Stimulated activated CD8-positive, alpha-beta memory T cell treated with anti-CD3 and anti-CD28 coated beads, Interleukin-4, amount 100 ng/mL, for 4 hours (primary cell): ENCODE results near the gene PEX14.

ENCODE experiments used
- DNase-seq, 2 donors: peaks; one replicate each; pipeline ENCODE4 v3.0.0-alpha.2; 2020; ENCODE audit warnings: low read depth in 2 of 2, low spot score in 1 of 2

The PEX14 gene

DNA sequence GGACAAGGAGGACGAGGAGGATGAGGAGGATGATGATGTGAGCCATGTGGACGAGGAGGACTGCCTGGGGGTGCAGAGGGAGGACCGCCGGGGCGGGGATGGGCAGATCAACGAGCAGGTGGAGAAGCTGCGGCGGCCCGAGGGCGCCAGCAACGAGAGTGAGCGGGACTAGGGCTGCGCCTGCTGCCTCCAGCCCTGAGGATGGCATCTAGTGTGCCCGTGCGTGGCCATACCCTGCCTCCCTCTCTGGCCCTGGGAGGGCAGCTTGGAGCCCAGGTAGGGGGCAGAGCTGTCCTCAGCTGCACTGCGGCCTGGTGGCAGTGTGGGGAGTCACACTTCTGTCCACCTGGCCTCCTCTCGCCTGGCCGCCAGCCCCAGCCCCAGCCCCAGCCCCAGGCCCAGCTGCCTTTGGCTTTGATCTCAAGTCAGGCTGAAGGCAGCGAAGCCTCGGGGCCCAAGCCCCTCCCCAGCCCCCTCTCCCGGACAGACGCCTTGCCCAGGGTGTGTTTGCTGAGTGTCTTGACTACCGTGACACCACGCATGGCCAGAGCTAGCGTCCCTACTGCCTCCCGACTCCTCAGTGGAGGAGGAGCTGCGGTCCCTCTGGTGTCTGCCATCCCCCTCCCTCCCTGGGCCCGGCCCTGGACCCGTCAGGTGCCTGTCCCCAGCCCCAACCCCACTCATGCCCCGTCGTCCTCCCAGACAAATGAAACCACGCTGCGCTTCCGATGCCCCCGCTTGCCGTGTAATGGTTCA lies 155.2 kb downstream of the PEX14 start:
- no peak for DNase-seq

DNA sequence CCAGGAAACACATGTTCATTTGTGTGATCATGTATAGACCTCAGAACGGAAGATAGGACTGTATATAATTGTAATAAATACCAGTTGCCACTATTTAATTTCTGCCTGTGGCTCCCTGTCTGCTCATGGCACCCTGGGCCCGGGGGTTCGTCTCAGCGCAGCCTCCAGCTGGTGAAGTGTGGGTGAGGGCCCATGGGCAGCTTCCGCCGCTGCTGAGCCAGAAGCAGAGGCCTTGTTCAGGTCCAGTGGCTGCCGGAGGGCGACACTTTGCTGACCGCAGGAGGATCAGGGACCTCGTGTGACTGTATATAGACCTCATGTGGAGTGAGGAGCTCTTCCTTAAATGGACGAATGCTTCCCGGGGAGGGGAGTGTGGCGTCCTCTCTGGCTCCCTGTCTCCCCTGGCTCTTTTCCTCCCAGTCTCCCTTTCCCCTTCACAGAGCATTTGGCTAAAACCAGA lies 155.9 kb downstream of the PEX14 start:
- no peak for DNase-seq

DNA sequence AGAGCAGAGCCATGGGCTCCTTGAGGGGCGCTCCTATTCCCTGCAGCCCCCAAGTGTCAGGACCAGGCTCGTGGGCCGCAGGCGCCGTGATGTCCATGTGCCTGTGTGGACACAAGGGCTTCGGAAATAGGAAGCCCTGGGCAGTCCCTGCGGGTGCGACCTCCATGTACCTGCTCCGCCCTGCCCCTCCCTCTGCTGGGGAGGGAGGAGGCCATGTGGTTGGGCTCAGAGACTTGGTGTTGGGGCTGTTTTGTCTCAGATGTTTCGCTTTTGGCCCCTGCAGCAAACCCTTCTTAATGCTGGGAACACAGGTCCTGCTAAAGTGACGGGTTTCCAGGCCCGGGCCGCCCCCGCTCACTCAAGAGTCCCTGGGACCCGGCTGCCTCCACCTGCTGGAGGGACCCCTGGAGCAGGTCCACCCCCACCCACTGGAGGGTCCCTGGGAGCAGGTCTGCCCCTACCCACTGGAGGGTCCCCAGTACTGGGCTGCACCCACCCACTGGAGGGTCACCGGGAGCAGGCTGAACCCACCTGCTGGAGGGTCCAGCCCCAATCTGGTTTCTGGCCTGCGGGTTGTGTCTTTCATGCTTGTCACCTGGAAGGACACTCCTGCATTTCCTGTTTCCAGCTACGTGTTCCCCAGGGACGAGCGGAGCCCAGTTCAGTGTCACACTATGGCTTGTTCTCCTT lies 156.5 kb downstream of the PEX14 start:
- no peak for DNase-seq

DNA sequence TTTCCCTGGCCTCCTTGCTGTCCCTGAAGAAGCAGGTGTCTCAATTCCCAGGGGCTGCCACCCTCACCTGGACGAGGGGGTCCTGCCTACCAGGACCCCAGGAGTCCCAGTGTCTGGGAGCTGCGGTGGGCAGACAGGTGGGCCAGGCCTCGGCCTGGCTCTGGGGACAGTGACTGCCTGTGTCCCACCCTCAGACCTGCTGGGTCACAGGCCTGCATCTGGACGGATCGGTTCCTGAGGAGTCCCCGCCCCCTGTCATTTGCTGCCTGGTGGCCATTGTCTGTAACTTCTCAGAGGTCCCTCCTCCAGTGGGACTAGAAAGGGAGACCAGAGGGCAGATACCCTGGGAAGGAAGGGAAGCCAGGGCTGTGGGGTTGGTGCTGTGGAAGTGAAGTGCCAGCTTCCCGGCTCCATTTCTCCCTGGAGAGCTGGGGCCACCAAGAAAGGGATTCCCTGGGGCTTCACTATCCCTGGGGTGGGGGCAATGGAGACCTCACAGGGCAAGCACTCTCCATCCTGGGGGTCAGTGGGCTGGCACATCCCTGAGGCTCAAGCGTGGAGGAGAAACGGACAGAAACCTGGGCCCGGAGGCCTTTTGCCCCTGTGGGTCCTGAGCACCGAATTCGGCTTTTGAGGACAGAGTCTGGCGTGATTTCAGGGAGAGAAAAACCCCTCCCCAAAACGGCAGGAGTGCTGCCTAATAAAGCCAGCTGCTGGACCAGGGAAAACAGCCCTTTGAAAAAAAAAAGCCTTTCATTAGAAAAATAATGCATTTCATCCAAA lies 157.3 kb downstream of the PEX14 start:
- DNase-seq, result no peak

DNA sequence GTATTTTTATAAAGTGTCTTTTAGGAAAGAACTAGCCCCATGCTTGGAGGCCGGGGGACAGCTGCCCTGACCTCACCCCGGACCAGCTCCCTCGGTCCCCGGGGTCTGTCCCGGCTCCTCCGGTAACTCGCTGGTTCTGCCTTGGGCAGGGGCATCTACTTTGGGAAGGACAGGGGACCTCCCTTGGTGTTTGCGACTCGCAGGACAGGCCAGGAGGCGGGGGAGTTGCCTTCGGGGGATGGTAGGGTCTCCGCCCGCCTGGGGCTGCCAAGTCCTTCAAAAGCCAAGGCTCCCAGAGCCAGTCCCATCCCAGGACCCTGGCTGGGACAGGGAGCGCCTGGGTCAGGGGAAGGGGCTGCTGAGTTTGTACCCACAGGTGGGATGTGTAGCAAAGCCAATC lies 157.9 kb downstream of the PEX14 start:
- no peak for DNase-seq

DNA sequence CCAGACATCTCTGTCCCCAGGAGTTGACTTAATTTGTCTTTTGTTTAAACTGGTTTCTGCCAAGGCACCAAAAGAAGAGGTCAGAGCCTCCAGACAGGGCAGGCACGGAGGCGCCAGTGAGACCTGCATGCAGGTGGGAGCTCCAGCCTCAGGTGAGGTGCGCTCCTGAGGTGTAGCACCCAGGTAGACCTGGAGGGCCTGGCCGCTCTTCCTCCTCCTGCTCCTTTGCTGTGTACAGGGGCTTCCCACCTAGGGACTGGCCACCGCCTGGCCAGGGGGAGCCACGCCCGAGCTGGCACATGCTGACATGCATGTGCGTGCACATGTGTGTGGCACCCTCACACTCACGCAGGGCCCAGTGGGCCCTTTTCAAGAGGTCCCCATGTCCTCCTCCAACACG lies 158.7 kb downstream of the PEX14 start:
- no peak for DNase-seq

DNA sequence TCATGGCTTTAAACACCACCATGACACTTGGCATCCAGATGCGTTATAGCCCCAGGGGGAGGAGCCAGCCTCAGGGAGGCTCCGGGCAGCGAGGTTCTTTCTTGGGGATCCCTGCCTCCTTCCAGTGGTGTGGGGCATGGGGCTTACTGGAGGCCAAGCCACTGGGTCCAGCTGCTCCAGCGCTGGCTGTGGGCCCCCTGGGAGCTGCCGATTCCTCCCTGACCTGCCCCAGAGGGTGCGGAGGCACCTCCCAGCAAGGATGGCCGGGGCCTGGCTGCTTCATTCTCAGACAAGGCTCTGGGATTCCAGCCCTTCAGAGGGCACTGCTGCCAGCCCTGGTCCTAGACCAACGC lies 159.3 kb downstream of the PEX14 start:
- DNase-seq, result no peak

DNA sequence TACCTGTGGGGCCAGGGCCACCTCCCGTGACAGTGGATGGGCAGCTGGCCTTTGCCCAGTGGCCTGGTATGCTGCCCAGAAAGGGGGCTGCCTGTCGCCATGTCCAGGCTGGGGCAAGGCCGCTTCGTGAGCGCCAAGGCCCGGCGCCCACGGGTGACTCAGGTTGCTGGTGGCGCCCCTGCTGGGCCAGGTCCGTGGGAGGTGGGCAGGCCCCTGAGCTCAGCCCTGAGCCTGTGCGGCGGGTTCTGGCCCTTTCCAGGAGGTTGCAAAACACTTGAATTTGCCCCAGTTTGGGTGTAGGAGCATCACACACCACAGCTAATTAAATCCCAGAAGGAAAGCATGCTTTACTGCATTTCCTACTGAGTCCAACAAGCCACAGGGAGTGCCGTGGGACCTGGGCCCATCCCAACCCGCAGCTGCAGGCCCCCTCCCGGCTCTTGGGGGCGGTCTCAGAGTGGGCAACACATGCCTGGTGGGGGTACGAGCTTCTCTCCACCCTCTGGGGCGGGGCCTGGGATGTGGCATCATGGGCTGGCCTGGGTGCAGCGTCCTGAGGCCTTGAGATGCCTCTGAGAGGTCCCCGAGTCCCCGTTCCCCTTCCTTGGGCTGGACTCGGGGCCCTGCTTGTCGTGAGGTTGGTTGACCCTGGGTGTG lies 159.8 kb downstream of the PEX14 start:
- DNase-seq, result no peak

DNA sequence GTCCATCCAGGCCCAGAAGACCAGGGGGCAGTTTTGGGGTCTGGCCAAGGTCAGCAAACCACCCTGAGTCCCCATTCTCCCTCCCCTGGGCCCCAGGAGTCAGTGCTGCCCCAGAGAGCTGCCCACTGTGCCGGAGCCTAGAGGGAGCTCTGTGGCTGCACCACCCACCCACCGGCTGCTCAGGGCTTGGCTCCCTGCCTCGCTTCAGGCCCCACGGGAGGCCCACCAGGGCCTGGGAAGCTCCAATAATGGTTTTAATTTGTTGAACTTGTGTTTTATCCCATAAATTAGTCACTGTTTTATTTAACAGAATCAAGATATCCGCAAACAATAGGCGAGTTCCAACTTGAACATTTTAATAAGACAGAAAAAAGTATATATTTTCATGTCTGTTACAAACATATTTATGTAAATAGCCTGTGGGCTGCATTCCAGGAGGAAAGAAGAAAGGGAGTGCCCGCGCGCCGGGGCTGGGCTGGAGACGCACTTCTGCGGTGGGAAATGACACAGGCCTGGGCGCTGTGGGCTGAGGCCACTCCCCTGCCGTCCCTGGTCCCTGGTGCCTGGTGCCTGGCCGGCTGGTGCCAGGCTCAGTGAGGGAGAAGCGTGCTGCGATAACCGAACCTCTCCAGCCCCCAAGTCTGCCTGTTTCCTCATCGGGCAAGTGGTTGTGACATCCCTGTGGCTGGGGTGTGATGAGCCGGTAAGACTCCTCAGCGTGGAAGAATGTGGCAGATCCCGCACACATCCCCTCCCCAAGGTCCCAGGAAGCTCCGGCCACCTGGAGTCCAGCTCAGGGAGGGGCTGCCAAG lies 160.5 kb downstream of the PEX14 start:
- DNase-seq, result no peak

DNA sequence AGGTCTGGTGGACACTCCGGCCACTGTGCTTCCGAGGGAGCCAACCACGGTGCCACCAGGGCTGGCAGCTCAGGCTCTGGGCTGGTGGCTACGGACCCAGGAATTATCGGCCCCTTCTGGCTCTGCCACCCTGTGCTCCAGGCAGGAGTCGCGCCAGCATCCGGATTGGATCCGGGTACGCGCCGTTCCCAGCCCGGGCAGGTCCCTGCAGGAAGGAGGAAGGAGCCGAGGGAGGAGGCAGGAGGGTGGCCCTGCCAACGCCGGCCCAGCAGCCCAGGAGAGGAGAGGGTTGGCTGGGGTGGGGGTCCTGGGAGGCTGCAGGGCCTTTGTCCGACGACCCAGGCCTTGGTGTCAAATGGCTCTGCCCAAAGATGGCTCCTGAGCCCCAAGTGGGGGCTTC lies 161.2 kb downstream of the PEX14 start:
- no peak for DNase-seq

DNA sequence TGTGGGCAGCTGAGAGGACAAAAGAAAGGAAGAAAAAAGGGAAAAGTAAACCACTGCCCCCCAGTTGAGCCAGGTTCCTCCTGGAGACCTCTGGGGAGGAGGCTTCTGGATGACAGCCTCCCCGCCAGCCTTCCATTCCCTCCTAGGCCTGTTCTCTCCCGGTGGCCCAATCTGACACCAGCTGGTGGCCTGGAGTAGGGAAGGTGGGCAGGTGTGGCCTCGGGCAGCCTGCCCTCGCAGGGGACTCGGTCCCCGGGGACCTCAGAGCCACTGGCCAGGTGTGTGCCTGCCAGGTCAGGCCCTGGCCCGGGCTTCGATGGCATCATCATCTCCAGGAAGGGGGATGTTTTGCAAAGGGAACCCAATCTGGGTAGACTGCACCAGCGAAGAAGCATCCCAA lies 162.7 kb downstream of the PEX14 start:
- no peak for DNase-seq

DNA sequence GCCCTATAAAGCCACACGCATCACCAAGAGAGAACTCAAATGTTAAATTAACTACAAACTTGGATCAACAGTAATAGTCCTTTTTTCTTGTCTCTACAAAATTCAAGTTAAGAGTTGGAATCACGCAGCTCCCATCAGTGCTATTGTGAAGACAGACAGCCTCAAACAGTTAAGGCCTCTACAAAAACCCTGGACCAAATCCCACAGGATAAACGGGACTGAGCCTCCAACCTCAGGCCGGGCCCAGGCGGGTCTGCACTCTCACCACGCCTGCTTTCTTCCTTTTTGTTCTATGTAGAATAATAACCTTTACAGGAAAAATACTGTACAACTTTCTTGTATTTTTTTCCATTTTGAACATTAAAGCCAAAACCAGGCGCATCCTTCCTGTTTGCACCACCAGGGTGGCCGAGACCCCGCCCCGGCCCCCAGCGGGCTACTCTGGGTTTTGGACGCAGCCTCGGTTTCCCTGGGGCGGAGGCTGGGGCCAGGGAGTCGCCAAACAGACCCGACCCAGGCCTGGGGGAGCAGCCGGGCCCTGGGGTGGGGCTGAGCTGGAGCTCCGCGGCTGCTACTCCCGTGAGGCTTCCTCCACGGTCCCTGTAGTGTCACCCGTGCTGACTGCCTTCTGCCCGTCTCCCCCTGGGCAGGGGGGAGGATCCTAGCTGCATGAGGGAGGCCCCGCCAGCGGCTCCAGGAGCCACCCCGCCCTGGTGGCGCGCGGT lies 163.2 kb downstream of the PEX14 start:
- no peak for DNase-seq

DNA sequence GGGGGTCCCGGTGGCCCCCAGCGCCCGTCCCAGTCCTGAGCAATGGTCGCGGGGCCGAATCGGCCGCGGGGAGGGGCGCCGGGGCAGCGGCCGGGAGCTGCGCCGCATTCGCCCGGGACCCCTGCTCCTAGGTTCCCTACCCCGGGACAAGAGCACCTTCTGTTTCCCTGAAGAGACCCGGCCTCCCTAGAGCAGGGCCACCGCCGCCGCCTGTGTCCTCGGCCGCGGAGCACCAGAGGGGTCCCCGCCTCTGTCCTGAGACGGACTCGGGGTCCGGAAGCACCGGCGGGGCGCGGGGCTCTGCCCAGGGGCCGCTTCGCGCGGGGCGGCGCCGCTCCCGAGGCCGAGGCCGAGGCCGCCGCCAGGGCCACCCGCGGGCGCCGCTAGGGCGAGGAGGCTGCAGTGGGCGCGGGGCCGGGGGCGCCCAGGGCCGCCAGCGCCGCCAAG lies 163.8 kb downstream of the PEX14 start:
- no peak for DNase-seq

DNA sequence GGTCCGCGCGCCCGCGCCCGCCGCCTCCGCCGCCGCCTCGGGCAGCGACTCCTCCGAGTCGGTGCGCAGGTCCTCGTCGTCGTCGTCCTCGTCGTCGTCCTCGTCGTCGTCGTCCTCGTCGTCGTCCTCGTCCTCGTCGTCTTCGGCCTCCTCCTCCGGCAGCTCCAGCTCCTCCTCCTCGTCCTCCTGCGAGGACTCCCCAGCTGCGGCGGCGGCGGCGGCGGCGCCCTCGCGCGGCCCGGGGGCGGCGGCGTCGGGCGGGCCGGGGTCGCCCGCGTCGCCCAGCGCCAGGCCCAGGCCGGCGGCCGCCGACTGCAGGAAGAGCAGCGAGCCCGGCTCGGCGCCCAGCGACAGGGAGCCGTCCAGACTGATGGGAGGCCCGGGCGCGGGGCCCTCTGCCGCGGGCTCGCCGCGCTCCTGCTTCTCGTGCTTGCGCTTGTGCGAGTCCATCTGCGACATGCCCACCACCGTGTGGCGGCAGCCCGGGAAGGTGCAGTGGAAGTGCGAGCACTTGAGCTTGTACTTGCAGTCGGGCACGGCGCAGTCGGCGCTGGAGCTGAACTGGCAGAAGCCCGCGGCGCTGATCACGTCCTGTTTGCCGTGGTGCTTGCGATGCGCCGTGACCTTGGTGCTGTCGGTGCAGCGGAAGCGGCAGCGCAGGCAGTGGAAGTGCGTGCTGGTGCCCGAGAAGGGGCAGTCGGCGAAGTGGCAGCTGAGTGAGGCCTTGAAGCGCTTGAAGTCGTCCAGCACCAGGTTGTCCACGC lies 164.4 kb downstream of the PEX14 start:
- no peak for DNase-seq

DNA sequence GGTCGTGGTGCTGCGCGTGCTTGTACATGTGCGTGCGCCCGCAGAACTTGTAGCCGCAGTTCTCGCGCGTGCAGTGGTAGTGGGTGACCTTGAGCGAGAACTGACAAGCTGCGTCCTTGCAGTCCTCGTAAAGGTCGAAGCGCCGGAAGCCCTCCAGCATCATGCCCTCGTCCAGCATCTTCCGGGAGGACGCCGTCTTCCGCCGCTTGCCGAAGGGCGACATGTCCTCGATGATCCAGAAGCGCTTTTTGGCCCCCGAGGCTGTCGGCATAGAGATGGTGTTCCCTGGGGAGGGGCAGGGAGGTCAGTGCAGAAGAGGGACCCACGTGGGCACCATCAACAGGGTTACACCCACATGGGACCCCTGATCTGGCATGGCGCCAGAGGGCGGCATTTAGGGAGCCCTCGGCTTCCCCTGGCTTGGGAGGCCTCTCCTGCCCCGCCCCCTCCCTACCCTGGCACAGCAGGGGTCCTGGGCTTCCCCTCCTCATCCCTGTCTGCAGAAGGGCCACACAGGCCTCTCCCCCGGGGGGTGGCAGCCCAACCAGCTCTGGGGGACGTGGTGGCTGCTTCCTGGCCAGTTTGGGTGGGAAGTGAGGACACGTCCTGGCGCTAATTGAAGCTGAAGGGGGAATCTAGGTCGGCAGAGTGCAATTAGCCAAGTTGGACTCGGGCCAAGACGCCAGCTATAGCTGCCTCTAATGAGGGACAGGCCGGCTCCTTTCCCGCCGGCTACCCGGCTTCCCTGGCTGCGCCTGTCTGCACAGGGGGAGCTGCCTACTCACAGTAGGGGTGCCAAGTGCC lies 165.2 kb downstream of the PEX14 start:
- DNase-seq, result no peak

DNA sequence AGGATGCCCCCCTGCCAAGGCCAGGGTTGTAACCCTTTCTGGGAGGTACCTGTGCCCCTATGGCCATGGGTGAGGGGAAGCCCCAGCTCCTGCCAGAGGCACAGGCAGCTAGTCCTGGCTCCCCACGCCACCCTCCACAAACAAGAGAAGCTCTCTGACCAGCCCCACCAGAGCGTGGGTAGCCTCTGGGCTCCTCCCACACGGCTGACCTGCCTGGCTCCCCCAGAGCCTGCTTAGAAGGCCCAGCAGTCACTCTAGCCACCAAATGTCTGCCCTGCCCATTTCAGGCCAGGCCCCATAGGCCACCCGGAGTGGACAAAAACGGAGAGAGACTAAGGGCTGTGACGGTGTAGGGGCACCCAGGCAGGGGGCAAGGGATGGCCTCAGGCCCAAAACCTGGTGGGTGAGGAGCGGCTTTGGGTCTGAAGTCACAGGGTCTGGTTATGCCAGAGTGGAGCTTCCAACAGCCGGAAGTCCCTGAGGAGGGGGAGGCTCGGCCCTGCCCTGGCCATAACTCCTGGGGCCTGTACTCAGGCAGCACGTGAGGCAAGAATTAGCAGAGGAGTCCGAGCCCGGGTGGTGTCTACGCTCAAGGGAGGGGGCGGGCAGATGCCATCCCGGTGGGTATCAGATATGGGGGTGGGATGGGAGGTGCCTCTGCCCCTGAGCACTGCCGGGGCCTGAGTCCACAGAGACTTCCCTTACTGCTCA lies 166.2 kb downstream of the PEX14 start:
- DNase-seq, result no peak

DNA sequence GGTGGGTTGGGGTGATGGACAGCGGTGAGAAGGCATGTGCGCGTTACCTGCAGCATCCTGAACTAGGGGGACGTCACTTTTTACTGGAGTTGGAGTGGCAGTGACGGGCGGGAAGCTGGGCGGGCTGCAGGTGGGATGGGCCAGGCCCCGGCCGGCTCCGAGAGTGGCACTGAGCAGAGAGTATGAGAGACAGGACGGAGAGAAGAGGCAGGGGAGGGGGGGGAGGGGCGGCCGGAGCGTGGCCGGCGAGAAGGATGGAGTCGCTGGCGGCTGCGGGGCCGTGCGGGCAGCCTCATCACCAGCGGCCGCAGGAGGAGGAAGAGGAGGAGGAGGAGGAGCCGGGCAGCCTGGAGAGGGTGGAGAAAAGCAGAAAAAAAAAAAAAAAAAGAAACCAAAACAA lies 167.2 kb downstream of the PEX14 start:
- DNase-seq, result no peak
